Mesendoderm (in vitro differentiated cells): Measurements from ENCODE around the gene ASB14.

Source experiments
- DNase-seq: peaks from one replicate; pipeline ENCODE4 v3.0.0; 2013
- H2AK5ac ChIP-seq: 2 replicates; pipeline ENCODE4 v1.6.1; 2013; ENCODE audit warnings: low read length, inconsistent platforms
- H2BK120ac ChIP-seq: 2 replicates; pipeline ENCODE4 v1.6.1; 2013; ENCODE audit warnings: low read depth, mild to moderate bottlenecking, low read length, moderate library complexity, mixed read lengths
- H2BK15ac ChIP-seq: replicated peaks from 2 replicates; pipeline ENCODE4 v1.6.1; 2013; ENCODE audit warnings: low read depth, mild to moderate bottlenecking, moderate library complexity
- H2BK5ac ChIP-seq: 2 replicates; pipeline ENCODE4 v1.6.1; 2013; ENCODE audit warnings: low read length, inconsistent platforms
- H3K18ac ChIP-seq: 2 replicates; pipeline ENCODE4 v1.6.1; 2013; ENCODE audit warnings: mild to moderate bottlenecking, low read length, mixed read lengths
- H3K23ac ChIP-seq: one replicate; pipeline ENCODE4 v1.6.1; 2013; ENCODE audit warnings: low read length
- H3K27ac ChIP-seq: 2 replicates; pipeline ENCODE4 v1.5.1; 2013; ENCODE audit warnings: low read depth, mild to moderate bottlenecking, inconsistent platforms, low read length, moderate library complexity
- H3K27me3 ChIP-seq: 2 replicates; pipeline ENCODE4 v1.6.1; 2013; ENCODE audit warnings: low read length, control low read depth, mild to moderate bottlenecking, inconsistent platforms; ENCODE audit not compliant: insufficient read depth, poor library complexity
- H3K36me3 ChIP-seq: 2 replicates; pipeline ENCODE4 v1.6.1; 2013; ENCODE audit warnings: low read length, inconsistent platforms; ENCODE audit not compliant: control insufficient read depth, insufficient read depth
- H3K4ac ChIP-seq: one replicate; pipeline ENCODE4 v1.6.1; 2013; ENCODE audit warnings: low read depth, mild to moderate bottlenecking, low read length, moderate library complexity
- H3K4me1 ChIP-seq: 2 replicates; pipeline ENCODE4 v1.6.1; 2013; ENCODE audit warnings: low read depth, low read length, inconsistent platforms; ENCODE audit not compliant: control insufficient read depth
- H3K4me2 ChIP-seq: 2 replicates; pipeline ENCODE4 v1.6.1; 2013; ENCODE audit warnings: low read length
- H3K4me3 ChIP-seq: 2 replicates; pipeline ENCODE4 v1.5.1; 2013; ENCODE audit warnings: mild to moderate bottlenecking, low read length
- H3K56ac ChIP-seq: one replicate; pipeline ENCODE4 v1.6.1; 2013; ENCODE audit warnings: low read length
- H3K79me1 ChIP-seq: 2 replicates; pipeline ENCODE4 v1.6.1; 2013; ENCODE audit warnings: low read length, inconsistent platforms
- H3K79me2 ChIP-seq: 2 replicates; pipeline ENCODE4 v1.6.1; 2013; ENCODE audit warnings: mild to moderate bottlenecking, low read length; ENCODE audit not compliant: control insufficient read depth, insufficient read depth
- H3K9ac ChIP-seq: 2 replicates; pipeline ENCODE4 v1.6.1; 2013; ENCODE audit warnings: low read length, inconsistent platforms
- H4K5ac ChIP-seq: one replicate; pipeline ENCODE4 v1.6.1; 2013; ENCODE audit warnings: low read length
- H4K8ac ChIP-seq: one replicate; pipeline ENCODE4 v1.6.1; 2013; ENCODE audit warnings: low read depth, mild to moderate bottlenecking, control low read depth, low read length, moderate library complexity
- WGBS: extraction: QIAGEN DNeasy Blood & Tissue Kit; methylation state at CpG from one replicate; pipeline ENCODE4 v1.1.7; 2013; ENCODE audit warnings: low lambda C conversion rate, missing lambda C conversion rate; ENCODE audit not compliant: insufficient coverage; ENCODE audit errors: extremely low coverage; 5-methylcytosine and 5-hydroxymethylcytosine counted together

ASB14 gene

DNA sequence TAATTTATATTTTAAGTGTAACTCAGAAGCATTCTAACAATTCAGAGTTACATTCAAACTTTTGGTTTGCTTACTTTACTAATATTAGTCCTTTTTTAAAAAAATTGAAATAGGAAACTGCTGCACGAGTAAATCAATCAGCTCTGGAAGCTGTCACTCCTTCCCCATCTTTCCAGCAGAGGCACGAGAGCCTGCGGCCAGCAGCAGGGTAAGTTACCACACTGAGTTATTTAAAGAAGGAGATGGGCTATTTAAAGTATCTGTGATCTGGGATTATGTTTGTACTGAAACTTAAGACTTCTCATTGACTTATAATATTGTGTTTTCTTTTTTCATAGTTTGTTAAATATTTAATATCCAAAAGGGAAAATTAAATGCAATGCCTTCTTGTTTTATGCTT lies 35.6 kb downstream of the ASB14 start:
- Histone ChIP-seq H4K8ac (no peak overlapping the region), H3K23ac (no peak overlapping the region), H3K27ac (no peak overlapping the region), H3K4me2 (no peak overlapping the region), H3K4ac (no peak overlapping the region), H3K4me3 (no peak overlapping the region), H3K4me1 (no peaks in the 10 kb centered on the region), H2BK5ac (no peak overlapping the region), H3K56ac (no peak overlapping the region), H3K36me3 (peaks cover 1% of the 10 kb centered on the region), H2AK5ac (no peak overlapping the region), H3K27me3 (no peaks in the 10 kb centered on the region), H3K79me2 (no peaks in the 10 kb centered on the region), H3K18ac (no peak overlapping the region), H3K79me1 (no peaks in the 10 kb centered on the region), H2BK15ac (no peak overlapping the region), H3K9ac (no peak overlapping the region), H2BK120ac (no peak overlapping the region), H4K5ac (no peak overlapping the region)
- no peak for DNase-seq
- WGBS, result no CpG with 5 or more reads among the region's 3 CpGs

- no peak overlapping the region for H4K5ac ChIP-seq
- no peaks in the 10 kb centered on the region for H3K79me1 ChIP-seq
- H2AK5ac ChIP-seq, result no peak overlapping the region
- H3K36me3 ChIP-seq, result peaks cover 1% of the 10 kb centered on the region
- no peak overlapping the region for H3K4ac ChIP-seq
- no peaks in the 10 kb centered on the region for H3K79me2 ChIP-seq
- H3K56ac ChIP-seq, result no peak overlapping the region
- no peak overlapping the region for H3K4me3 ChIP-seq
- H2BK120ac ChIP-seq, result no peak overlapping the region
- no CpG with 5 or more reads among the region's 1 CpG for WGBS
- H2BK5ac ChIP-seq, result no peak overlapping the region
- no peaks in the 10 kb centered on the region for H3K27me3 ChIP-seq
- no peak overlapping the region for H4K8ac ChIP-seq
- DNase-seq, result no peak
- no peaks in the 10 kb centered on the region for H3K4me1 ChIP-seq
- no peak overlapping the region for H3K4me2 ChIP-seq
- no peak overlapping the region for H2BK15ac ChIP-seq
- H3K23ac ChIP-seq, result no peak overlapping the region
- H3K27ac ChIP-seq, result no peak overlapping the region
- no peak overlapping the region for H3K18ac ChIP-seq
- no peak overlapping the region for H3K9ac ChIP-seq
Measured at GRCh38 chr3:57252404-57252803, 40.1 kb downstream of the ASB14 start.

DNA sequence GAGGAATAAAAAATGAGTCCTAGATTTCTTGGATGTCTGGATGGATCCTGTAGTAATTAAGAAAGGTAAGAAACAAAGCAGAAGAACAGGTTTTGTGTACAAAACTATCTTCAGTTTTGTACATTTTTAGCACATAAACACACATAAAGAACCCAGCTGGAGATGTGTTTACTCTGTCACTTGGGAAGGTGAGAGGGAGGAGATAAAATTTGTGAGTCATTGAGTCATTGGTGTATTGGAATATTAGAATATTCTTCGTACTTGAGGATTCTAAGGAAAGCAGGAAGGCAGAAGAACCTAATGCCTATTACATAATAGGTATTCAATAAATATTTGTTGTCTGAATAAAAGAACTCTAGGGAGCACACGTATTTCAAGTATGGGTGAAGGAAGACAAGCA lies 47.5 kb downstream of the ASB14 start:
- no peak overlapping the region for H3K9ac ChIP-seq
- H2BK5ac ChIP-seq, result no peak overlapping the region
- WGBS, result no CpG with 5 or more reads among the region's 2 CpGs
- H3K56ac ChIP-seq, result no peak overlapping the region
- H2BK120ac ChIP-seq, result no peak overlapping the region
- no peak overlapping the region for H3K23ac ChIP-seq
- H3K27ac ChIP-seq, result no peak overlapping the region
- no peak overlapping the region for H3K4me2 ChIP-seq
- no peak overlapping the region for H3K18ac ChIP-seq
- DNase-seq, result no peak
- no peaks in the 10 kb centered on the region for H3K36me3 ChIP-seq
- H3K27me3 ChIP-seq, result no peaks in the 10 kb centered on the region
- H3K79me2 ChIP-seq, result no peaks in the 10 kb centered on the region
- no peak overlapping the region for H2BK15ac ChIP-seq
- no peak overlapping the region for H4K8ac ChIP-seq
- H3K4me1 ChIP-seq, result no peaks in the 10 kb centered on the region
- no peak overlapping the region for H2AK5ac ChIP-seq
- no peaks in the 10 kb centered on the region for H3K79me1 ChIP-seq
- no peak overlapping the region for H4K5ac ChIP-seq
- no peak overlapping the region for H3K4ac ChIP-seq
- H3K4me3 ChIP-seq, result no peak overlapping the region

DNA sequence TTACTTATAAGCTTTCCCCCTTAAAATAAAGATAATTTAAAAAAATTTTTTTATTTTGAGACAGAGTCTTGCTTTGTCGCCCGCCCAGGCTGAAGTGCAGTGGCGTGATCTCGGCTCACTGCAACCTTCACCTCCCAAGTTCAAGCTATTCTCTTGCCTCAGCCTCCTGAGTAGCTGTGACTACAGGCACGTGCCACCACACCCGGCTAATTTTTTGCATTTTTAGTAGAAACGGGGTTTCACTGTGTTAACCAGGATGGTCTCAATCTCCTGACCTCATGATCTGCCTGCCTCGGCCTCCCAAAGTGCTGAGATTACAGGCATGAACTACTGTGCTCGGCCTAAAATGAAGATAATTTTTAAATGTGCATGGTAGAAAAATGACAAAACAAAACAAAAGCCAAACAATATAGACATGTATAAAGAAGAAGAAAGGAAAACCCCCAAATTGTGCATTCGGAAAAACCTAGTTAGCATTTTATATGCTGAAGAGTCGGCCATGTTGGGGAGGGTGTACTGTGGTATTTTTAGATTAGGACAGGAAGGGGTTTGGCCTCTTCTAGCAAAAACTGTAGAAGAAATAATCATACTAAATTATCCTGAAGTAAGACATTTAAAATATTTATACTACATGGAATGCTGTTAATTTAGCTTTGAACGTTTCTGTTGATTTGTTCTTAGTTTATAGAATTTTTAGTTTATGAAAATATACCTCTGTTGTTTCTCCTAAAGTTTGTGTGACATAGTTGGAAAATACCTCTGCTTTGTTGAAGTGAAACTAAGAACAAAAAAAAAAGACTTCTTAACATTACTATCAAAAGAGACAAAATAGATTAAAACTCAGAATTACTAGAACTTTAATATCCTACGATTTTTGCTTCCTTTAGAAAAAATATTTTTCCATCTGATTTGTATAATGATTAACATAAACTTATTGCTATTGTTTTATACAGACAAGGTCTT lies 57.6 kb downstream of the ASB14 start:
- no peak overlapping the region for H2BK120ac ChIP-seq
- peaks cover 2% of the 10 kb centered on the region for H3K79me1 ChIP-seq
- DNase-seq, result no peak
- WGBS, result no CpG with 5 or more reads among the region's 13 CpGs
- H3K27me3 ChIP-seq, result no peaks in the 10 kb centered on the region
- no peak overlapping the region for H3K4me3 ChIP-seq
- H3K4me1 ChIP-seq, result no peaks in the 10 kb centered on the region
- H2BK5ac ChIP-seq, result no peak overlapping the region
- no peak overlapping the region for H3K23ac ChIP-seq
- H4K5ac ChIP-seq, result no peak overlapping the region
- no peak overlapping the region for H4K8ac ChIP-seq
- H3K4ac ChIP-seq, result no peak overlapping the region
- H3K27ac ChIP-seq, result no peak overlapping the region
- no peak overlapping the region for H3K56ac ChIP-seq
- no peaks in the 10 kb centered on the region for H3K36me3 ChIP-seq
- H3K9ac ChIP-seq, result no peak overlapping the region
- no peak overlapping the region for H3K18ac ChIP-seq
- H3K4me2 ChIP-seq, result no peak overlapping the region
- H3K79me2 ChIP-seq, result peaks cover 2% of the 10 kb centered on the region
- H2BK15ac ChIP-seq, result no peak overlapping the region
- no peak overlapping the region for H2AK5ac ChIP-seq

GRCh38 chr3:57233799-57234198 lies 58.7 kb downstream of the ASB14 start:
- H3K9ac ChIP-seq, result no peak overlapping the region
- no peak overlapping the region for H3K56ac ChIP-seq
- peaks cover 2% of the 10 kb centered on the region for H3K79me2 ChIP-seq
- no peak overlapping the region for H3K4me2 ChIP-seq
- no CpG with 5 or more reads among the region's 2 CpGs for WGBS
- no peak overlapping the region for H4K5ac ChIP-seq
- peaks cover 1% of the 10 kb centered on the region for H3K4me1 ChIP-seq
- H2AK5ac ChIP-seq, result no peak overlapping the region
- no peak overlapping the region for H2BK120ac ChIP-seq
- DNase-seq, result no peak
- H3K36me3 ChIP-seq, result no peaks in the 10 kb centered on the region
- H3K4me3 ChIP-seq, result no peak overlapping the region
- H4K8ac ChIP-seq, result no peak overlapping the region
- H3K27ac ChIP-seq, result no peak overlapping the region
- no peak overlapping the region for H2BK5ac ChIP-seq
- no peak overlapping the region for H3K23ac ChIP-seq
- H3K4ac ChIP-seq, result no peak overlapping the region
- peaks cover 2% of the 10 kb centered on the region for H3K79me1 ChIP-seq
- no peak overlapping the region for H3K18ac ChIP-seq
- H2BK15ac ChIP-seq, result no peak overlapping the region
- no peaks in the 10 kb centered on the region for H3K27me3 ChIP-seq
